ENCODE results near the gene NLRP7. TPM values are rescaled to one million over a fixed set of nuclear protein-coding genes. Genes with fewer than 3 reads are reported as not detected.

NLRP7 gene
- total and polyA plus RNA-seq, 8 donors: 0.06 TPM; not detected in 7

- H3K4me3 ChIP-seq: no peak overlapping the region
- ATAC-seq (no peak), FAIRE-seq (no peak), DNase-seq (no peak)
- intact Hi-C loops (cut with DNase I): no loop called here
- H3K27me3 ChIP-seq: no peaks in the 10 kb centered on the region
- no peak overlapping the region for H3K27ac ChIP-seq
- H3K36me3 ChIP-seq: no peaks in the 10 kb centered on the region
- H3K4me1 ChIP-seq: no peaks in the 10 kb centered on the region
- WGBS, 2 donors: 65 to 79% methylated on average over 11 of the region's 11 CpGs
- no peaks in the 10 kb centered on the region for H3K9me3 ChIP-seq
- no peak for TF ChIP-seq CTCF (IDR thresholded peaks at IDR 0.05)
These were observed 57.8 kb downstream of the NLRP7 start for GRCh38 chr19:54889566-54889965.

- FAIRE-seq (no peak), ATAC-seq (no peak), DNase-seq (no peak)
- intact Hi-C loops (cut with DNase I): no loop called here
- 69 to 79% methylated on average over 10 of the region's 10 CpGs for WGBS, 2 donors
- no peak for TF ChIP-seq CTCF (IDR thresholded peaks at IDR 0.05)
- Histone ChIP-seq H3K27me3 (no peaks in the 10 kb centered on the region), H3K36me3 (no peaks in the 10 kb centered on the region), H3K9me3 (no peaks in the 10 kb centered on the region), H3K27ac (no peak overlapping the region), H3K4me3 (no peak overlapping the region), H3K4me1 (no peaks in the 10 kb centered on the region)
These were observed 59.1 kb downstream of the NLRP7 start for GRCh38 chr19:54888239-54888638.

DNA sequence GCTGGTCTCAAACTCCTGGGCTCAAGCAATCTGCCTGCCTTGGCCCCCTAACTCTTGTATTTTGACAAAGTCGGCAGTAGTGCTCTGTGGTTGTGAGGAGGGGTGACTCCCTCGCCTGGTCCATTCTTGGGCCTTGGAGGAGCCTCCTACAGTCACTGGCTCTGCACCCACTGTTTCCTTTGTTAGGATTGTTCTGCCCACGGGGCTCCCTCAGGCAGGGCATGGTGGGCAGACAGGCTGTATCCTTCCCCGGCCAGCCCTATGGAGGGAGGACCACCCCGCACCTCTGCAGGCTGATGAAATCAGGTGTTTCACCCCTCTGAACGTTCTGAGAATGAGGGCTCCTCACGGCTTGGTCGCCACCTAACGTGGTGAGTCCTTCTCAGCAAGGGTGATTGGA, 64.1 kb downstream of the NLRP7 start:
- H3K9me3 ChIP-seq: no peaks in the 10 kb centered on the region
- ATAC-seq (no peak), DNase-seq (no peak), FAIRE-seq (no peak)
- no peak overlapping the region for H3K4me3 ChIP-seq
- H3K36me3 ChIP-seq: no peaks in the 10 kb centered on the region
- H3K4me1 ChIP-seq: no peaks in the 10 kb centered on the region
- no peak for TF ChIP-seq CTCF (IDR thresholded peaks at IDR 0.05)
- H3K27me3 ChIP-seq: no peaks in the 10 kb centered on the region
- intact Hi-C loops (cut with DNase I): no loop called here
- H3K27ac ChIP-seq: no peak overlapping the region
- 58 to 71% methylated on average over 9 of the region's 9 CpGs for WGBS, 2 donors

DNA sequence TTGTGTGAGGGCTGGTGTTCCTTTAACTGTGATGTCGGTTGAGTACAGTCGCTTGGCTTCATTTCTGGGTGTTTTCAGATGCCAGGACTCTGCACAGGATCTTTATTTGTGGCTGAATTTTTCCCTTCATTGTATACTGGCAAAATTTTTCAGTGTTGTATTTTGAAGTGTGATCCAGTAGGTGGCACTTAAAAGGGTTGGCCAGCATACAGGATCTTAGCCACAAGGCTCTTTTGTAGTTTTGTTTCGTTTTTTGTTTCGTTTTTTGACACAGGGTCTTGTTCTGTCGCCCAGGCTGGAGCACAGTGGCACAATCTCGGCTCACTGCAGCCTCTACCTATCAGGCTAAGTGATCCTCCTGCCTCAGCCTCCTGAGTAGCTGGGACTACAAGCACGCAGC, 64.6 kb downstream of the NLRP7 start:
- intact Hi-C loops (cut with DNase I): no loop called here
- WGBS, 2 donors: 53 to 58% methylated on average over 7 of the region's 7 CpGs

GRCh38 chr19:54881884-54882283, 65.4 kb downstream of the NLRP7 start:
- intact Hi-C loops (cut with DNase I): no loop called here
- Histone ChIP-seq H3K4me1 (no peaks in the 10 kb centered on the region), H3K36me3 (no peaks in the 10 kb centered on the region), H3K27ac (no peak overlapping the region), H3K27me3 (no peaks in the 10 kb centered on the region), H3K4me3 (no peak overlapping the region), H3K9me3 (no peaks in the 10 kb centered on the region)
- FAIRE-seq: no peak
- 55 to 56% methylated on average over 6 of the region's 6 CpGs for WGBS, 2 donors
- TF ChIP-seq CTCF (IDR thresholded peaks at IDR 0.05): no peak
- ATAC-seq: no peak
- no peak for DNase-seq

More for the DNA sequence above, 64.6 kb downstream of the NLRP7 start:
- ATAC-seq: no peak
- H3K36me3 ChIP-seq: no peaks in the 10 kb centered on the region
- no peak overlapping the region for H3K27ac ChIP-seq
- DNase-seq: no peak
- TF ChIP-seq CTCF (IDR thresholded peaks at IDR 0.05): no peak
- H3K4me1 ChIP-seq: no peaks in the 10 kb centered on the region
- FAIRE-seq: no peak
- no peaks in the 10 kb centered on the region for H3K27me3 ChIP-seq
- no peaks in the 10 kb centered on the region for H3K9me3 ChIP-seq
- H3K4me3 ChIP-seq: no peak overlapping the region
